CD14-positive monocyte (primary cell): ENCODE data around the gene WDR76. TPM values are rescaled to one million over a fixed set of nuclear protein-coding genes. Genes with fewer than 3 reads are reported as not detected.
"Not testable (repeated sequence)": the region's sequence is repeated elsewhere in the genome, so short reads cannot be mapped to it uniquely, and the experiment has no call there.

Experiments used
- DNase-seq, 3 donors: peaks; one replicate each; pipeline ENCODE4 v3.0.0-alpha.2; 2011 to 2022
- H2AFZ ChIP-seq: 2 replicates; pipeline ENCODE4 v1.6.0; 2012; ENCODE audit warnings: mild to moderate bottlenecking, low read depth, low read length, inconsistent platforms; ENCODE audit not compliant: insufficient read depth, poor library complexity, severe bottlenecking
- H3K27ac ChIP-seq, 2 donors: 1 replicate in 1 of 2; 2 replicates in 1 of 2; pipeline ENCODE4 v1.5.1; 2012 to 2013; ENCODE audit warnings: low read length in 2 of 2, control low read depth in 1 of 2, inconsistent platforms in 1 of 2, low read depth in 1 of 2, mild to moderate bottlenecking in 1 of 2
- H3K27me3 ChIP-seq, 2 donors: one replicate each; pipeline versions ENCODE4 v1.6.0 to v1.6.1; 2011 to 2013; ENCODE audit warnings: low read length in 2 of 2; ENCODE audit not compliant: control insufficient read depth in 2 of 2, insufficient read depth in 2 of 2
- H3K36me3 ChIP-seq, 2 donors: replicated peaks in 1 of 2; 1 replicate in 1 of 2; 2 replicates in 1 of 2; pipeline versions ENCODE4 v1.5.1 to v1.6.1; 2012 to 2013; ENCODE audit warnings: low read length in 2 of 2, control low read depth in 1 of 2, inconsistent platforms in 1 of 2, mild to moderate bottlenecking in 1 of 2; ENCODE audit not compliant: insufficient read depth in 2 of 2, control insufficient read depth in 1 of 2
- H3K4me1 ChIP-seq, 2 donors: 1 replicate in 1 of 2; 2 replicates in 1 of 2; pipeline versions ENCODE4 v1.5.1 to v1.6.1; 2012 to 2013; ENCODE audit warnings: low read length in 2 of 2, control low read depth in 1 of 2, inconsistent platforms in 1 of 2, mild to moderate bottlenecking in 1 of 2, moderate library complexity in 1 of 2; ENCODE audit not compliant: insufficient read depth in 2 of 2, control insufficient read depth in 1 of 2
- H3K4me2 ChIP-seq: replicated peaks from 2 replicates; pipeline ENCODE3; 2012; ENCODE audit warnings: low read length, moderate library complexity, mild to moderate bottlenecking; ENCODE audit not compliant: poor library complexity, severe bottlenecking; ENCODE audit errors: extremely low read depth
- H3K4me3 ChIP-seq, 3 experiments: fragments of 200-600 bp in 1 of 3; sonication (generic) in 1 of 3; replicated peaks in 1 of 3; 1 replicate in 2 of 3; 2 replicates in 1 of 3; pipeline ENCODE4 v1.5.1; 2011 to 2013; ENCODE audit warnings: low read length in 3 of 3, mild to moderate bottlenecking in 3 of 3, control low read depth in 2 of 3, low read depth in 2 of 3, inconsistent platforms in 1 of 3, moderate library complexity in 1 of 3
- H3K79me2 ChIP-seq: 2 replicates; pipeline ENCODE4 v1.6.0; 2012; ENCODE audit warnings: mild to moderate bottlenecking, control low read depth, inconsistent platforms, low read length, moderate library complexity; ENCODE audit not compliant: insufficient read depth
- H3K9ac ChIP-seq: 2 replicates; pipeline ENCODE4 v1.6.0; 2017; ENCODE audit warnings: low read length, mild to moderate bottlenecking; ENCODE audit not compliant: insufficient read depth, poor library complexity, severe bottlenecking
- H3K9me3 ChIP-seq, 2 donors: replicated peaks in 1 of 2; 1 replicate in 1 of 2; 2 replicates in 1 of 2; pipeline versions ENCODE4 v1.5.1 to v1.6.1; 2012 to 2013; ENCODE audit warnings: low read length in 2 of 2, control low read depth in 1 of 2; ENCODE audit not compliant: control insufficient read depth in 1 of 2, insufficient read depth in 1 of 2
- H4K20me1 ChIP-seq: 2 replicates; pipeline ENCODE4 v1.6.0; 2012; ENCODE audit warnings: mild to moderate bottlenecking, low read length, control low read depth, moderate library complexity; ENCODE audit not compliant: insufficient read depth
- H3K27ac Mint-ChIP-seq, 7 donors: one replicate each; pipeline ENCODE4 v1.8.0; 2020; ENCODE audit warnings: mild to moderate bottlenecking in 7 of 7, mixed read lengths in 7 of 7, moderate library complexity in 6 of 7, inconsistent platforms in 2 of 7
- H3K27me3 Mint-ChIP-seq, 3 donors: one replicate each; pipeline ENCODE4 v1.8.0; 2021 to 2022; ENCODE audit warnings: low read depth in 3 of 3, mild to moderate bottlenecking in 3 of 3, mixed read lengths in 3 of 3, moderate library complexity in 3 of 3, inconsistent platforms in 1 of 3
- H3K36me3 Mint-ChIP-seq, 2 donors: one replicate each; pipeline ENCODE4 v1.8.0; 2020; ENCODE audit warnings: mixed read lengths in 2 of 2, inconsistent platforms in 1 of 2, mild to moderate bottlenecking in 1 of 2
- H3K4me1 Mint-ChIP-seq: one replicate; pipeline ENCODE4 v1.8.0; 2020; ENCODE audit warnings: mild to moderate bottlenecking, mixed read lengths
- H3K4me3 Mint-ChIP-seq, 2 donors: one replicate each; pipeline ENCODE4 v1.8.0; 2020; ENCODE audit warnings: mild to moderate bottlenecking in 2 of 2, mixed read lengths in 2 of 2, moderate library complexity in 1 of 2
- H3K9me3 Mint-ChIP-seq, 7 donors: one replicate each; pipeline ENCODE4 v1.8.0; 2020 to 2022; ENCODE audit warnings: mixed read lengths in 7 of 7, mild to moderate bottlenecking in 6 of 7, moderate library complexity in 6 of 7, inconsistent platforms in 2 of 7
- CTCF ChIP-seq: fragments of 200-600 bp; IDR thresholded peaks from one replicate; pipeline ENCODE4 v1.8.0; 2022; ENCODE audit warnings: antibody characterized with exemption, mild to moderate bottlenecking
- WGBS: methylation state at CpG from one replicate; pipeline ENCODE4 v1.1.5; 2013; ENCODE audit warnings: missing lambda C conversion rate; ENCODE audit not compliant: insufficient coverage; 5-methylcytosine and 5-hydroxymethylcytosine counted together
- intact Hi-C, 2 donors: fragments of 100-400 bp; cut with micrococcal nuclease; formaldehyde crosslinking; loops; one replicate each; pipeline versions ENCODE4 v1.15.0 to v1.15.1; 2023
- polyA plus RNA-seq, 3 donors: library from polyadenylated mRNA; depleted of rRNA in 1 of 3; unstranded in 2 of 3; stranded (reverse) in 1 of 3; fragments of 300-500 nt in 2 of 3; fragments of >200 nt in 1 of 3; fragmentation: Illumina TruSeq in 2 of 3; gene quantifications; 1 replicate in 2 of 3; 2 replicates in 1 of 3; pipeline ENCODE4 v1.2.3, GENCODE V29; 2012 to 2021

The WDR76 gene
- polyA plus RNA-seq, 3 donors: 0.32 to 0.91 (median 0.40) TPM

DNA sequence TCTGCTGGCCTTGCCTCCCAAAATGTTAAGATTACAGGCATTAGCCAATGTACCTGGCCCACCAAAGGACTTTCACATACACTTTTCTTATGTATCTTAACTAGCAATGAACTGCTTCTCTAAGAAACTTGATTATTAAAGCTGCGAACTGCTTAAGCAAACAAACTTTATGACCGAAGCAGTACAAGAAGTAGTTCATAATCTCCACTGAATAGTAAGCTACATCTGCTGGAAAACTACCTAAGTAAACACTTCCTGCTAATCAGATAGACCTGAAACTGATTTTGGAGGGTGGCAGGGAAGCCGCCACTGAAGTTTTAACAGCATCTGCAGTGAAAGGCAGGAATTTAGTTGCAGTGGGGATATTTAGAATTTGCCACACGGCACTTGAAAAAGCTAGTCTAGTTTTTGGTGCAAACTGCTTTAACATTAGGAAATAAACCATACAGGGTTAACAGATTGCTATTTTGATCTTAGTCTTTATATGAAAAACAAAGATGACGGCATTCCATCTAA is 18.3 kb upstream of the WDR76 start:
- peak overlapping the region in 5 of 7 donors; percentile 8 to 83 (median 44) for H3K27ac Mint-ChIP-seq
- peaks cover 59 to 84% of the 10 kb centered on the region in 2 donors for H3K36me3 Mint-ChIP-seq
- intact Hi-C loops: no loop called here
- no peaks in the 10 kb centered on the region for H3K79me2 ChIP-seq
- TF ChIP-seq CTCF: no peak
- peaks cover 14% of the 10 kb centered on the region for H3K4me1 Mint-ChIP-seq
- H3K4me3 ChIP-seq: no peak overlapping the region
- H3K9me3 ChIP-seq: no peaks in the 10 kb centered on the region
- H3K4me3 Mint-ChIP-seq: no peak overlapping the region
- H3K4me1 ChIP-seq: peaks cover 17 to 18% of the 10 kb centered on the region in 2 donors
- H3K27ac ChIP-seq: peak overlapping the region in 1 of 2 donors; percentile 60
- H2AFZ ChIP-seq: no peak overlapping the region
- H3K4me2 ChIP-seq: no peak overlapping the region
- 100% methylated on average over 1 of the region's 5 CpGs for WGBS
- no peak for DNase-seq
- H3K27me3 ChIP-seq: no peaks in the 10 kb centered on the region
- H3K27me3 Mint-ChIP-seq: peaks cover 0 to 2% (median 0%) of the 10 kb centered on the region in 3 donors
- peaks cover 67 to 94% of the 10 kb centered on the region in 2 donors for H3K36me3 ChIP-seq
- no peak overlapping the region for H3K9ac ChIP-seq
- H3K9me3 Mint-ChIP-seq: peaks cover 0 to 1% (median 0%) of the 10 kb centered on the region in 7 donors
- no peaks in the 10 kb centered on the region for H4K20me1 ChIP-seq

DNA sequence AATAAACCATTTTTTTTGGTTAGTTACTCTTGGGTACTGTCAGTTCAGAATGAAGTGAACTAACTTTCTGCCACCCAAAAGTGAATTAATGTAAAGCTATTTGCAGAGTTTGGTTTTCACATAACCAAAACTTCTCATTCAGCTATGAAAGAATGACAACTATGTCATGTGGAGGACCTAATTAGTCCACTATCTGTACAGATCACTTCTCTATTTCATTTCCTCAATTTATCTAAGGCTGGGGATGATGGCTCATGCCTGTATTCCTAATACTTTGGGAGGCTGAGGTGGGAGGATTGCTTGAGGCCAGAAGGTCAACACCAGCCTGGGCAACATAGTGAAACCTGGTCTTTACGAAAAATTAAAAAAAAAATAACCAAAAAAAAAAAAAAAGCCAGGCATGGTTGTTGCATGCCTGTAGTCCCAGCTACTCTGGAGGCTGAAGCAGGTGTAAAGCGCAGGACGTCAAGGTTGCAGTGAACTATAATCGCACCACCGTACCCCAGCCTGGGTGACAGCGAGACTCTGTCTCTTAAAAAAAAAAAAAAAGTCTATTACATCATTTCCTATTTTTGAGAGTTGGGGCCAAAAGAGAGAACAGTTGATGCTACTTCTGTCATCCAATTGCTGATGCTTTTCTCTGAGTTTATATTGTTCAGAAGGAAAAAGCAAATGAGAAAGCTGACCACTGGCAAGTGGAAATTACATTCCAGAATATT is 17.7 kb upstream of the WDR76 start:
- H3K4me3 ChIP-seq: peak overlapping the region in 1 of 3 experiments; percentile 1
- intact Hi-C loops: no loop called here
- H3K9me3 ChIP-seq: no peaks in the 10 kb centered on the region
- no peak overlapping the region for H3K9ac ChIP-seq
- H3K4me1 Mint-ChIP-seq: peaks cover 14% of the 10 kb centered on the region
- WGBS: no CpG with 5 or more reads among the region's 6 CpGs
- no peaks in the 10 kb centered on the region for H4K20me1 ChIP-seq
- peaks cover 64 to 86% of the 10 kb centered on the region in 2 donors for H3K36me3 Mint-ChIP-seq
- H2AFZ ChIP-seq: no peak overlapping the region
- H3K27ac Mint-ChIP-seq: peak overlapping the region; percentile 44 to 89 (median 79)
- no peaks in the 10 kb centered on the region for H3K27me3 ChIP-seq
- TF ChIP-seq CTCF: no peak
- DNase-seq: peak; percentile 47 to 65 (median 58)
- no peak overlapping the region for H3K4me3 Mint-ChIP-seq
- peaks cover 0 to 2% (median 0%) of the 10 kb centered on the region in 3 donors for H3K27me3 Mint-ChIP-seq
- peak overlapping the region; percentile 34 to 60 for H3K27ac ChIP-seq
- H3K36me3 ChIP-seq: peaks cover 72 to 94% of the 10 kb centered on the region in 2 donors
- H3K79me2 ChIP-seq: no peaks in the 10 kb centered on the region
- peaks cover 17 to 18% of the 10 kb centered on the region in 2 donors for H3K4me1 ChIP-seq
- H3K9me3 Mint-ChIP-seq: peaks cover 0 to 1% (median 0%) of the 10 kb centered on the region in 7 donors
- no peak overlapping the region for H3K4me2 ChIP-seq

DNA sequence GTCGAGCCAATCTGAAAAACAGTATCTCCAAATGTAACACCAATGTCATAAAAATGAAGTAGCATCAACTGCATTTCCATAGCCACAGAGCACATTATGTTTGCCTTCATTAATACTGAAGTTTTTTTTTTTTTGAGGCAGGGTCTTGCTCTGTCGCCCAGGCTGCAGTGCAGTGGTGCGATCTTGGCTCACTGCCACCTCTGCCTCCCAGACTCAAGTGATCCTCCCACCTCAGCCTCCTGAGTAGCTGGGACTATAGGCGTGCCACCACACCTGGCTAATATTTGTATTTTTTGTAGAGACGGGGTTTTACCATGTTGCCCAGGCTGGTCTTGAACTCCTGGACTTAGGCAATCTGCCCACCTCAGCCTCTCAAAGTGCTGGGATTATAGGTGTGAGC is 11.7 kb upstream of the WDR76 start:
- Mint-ChIP-seq H3K36me3 (peaks cover 56 to 84% of the 10 kb centered on the region in 2 donors), H3K27ac (peak overlapping the region in 1 of 7 donors; percentile 63)
- H4K20me1 ChIP-seq, H3K4me1 Mint-ChIP-seq, H3K9me3 Mint-ChIP-seq, H3K27me3 ChIP-seq, H3K27me3 Mint-ChIP-seq, H3K9me3 ChIP-seq, H3K4me3 Mint-ChIP-seq, DNase-seq, H3K4me3 ChIP-seq, H3K27ac ChIP-seq, intact Hi-C loops, H2AFZ ChIP-seq, H3K4me1 ChIP-seq, H3K4me2 ChIP-seq, H3K9ac ChIP-seq: not testable (repeated sequence)
- H3K36me3 ChIP-seq: peaks cover 58 to 81% of the 10 kb centered on the region in 2 donors
- peaks cover 36% of the 10 kb centered on the region for H3K79me2 ChIP-seq
- WGBS: 100% methylated on average over 2 of the region's 5 CpGs
